PC-3 (cell line): ENCODE results near the gene FARS2. TPM values are rescaled to one million over a fixed set of nuclear protein-coding genes. Genes with fewer than 3 reads are reported as not detected.

ENCODE experiments used
- ATAC-seq: fragments of 200-7000 bp; cut with Tn5 transposase; 2 replicates; pipeline ENCODE4 v1.9.1; 2020; ENCODE audit warnings: mild to moderate bottlenecking, moderate library complexity
- BruUV-seq: library from RNA; stranded (reverse); fragments of 400-500 nt; replicated peaks from 2 replicates; lab custom pipeline; 2021; lab: Mats Ljungman, UMichigan
- CTCF ChIA-PET: fragments of 300-600 bp; sonication (Branson Sonifier 250); formaldehyde crosslinking; loops from one replicate; lab custom pipeline; 2022; ENCODE audit warnings: antibody characterized with exemption; lab: Charles Lee
- POLR2A ChIA-PET: fragments of 300-600 bp; sonication (Branson Sonifier 250); formaldehyde crosslinking; loops from one replicate; lab custom pipeline; 2022; ENCODE audit warnings: antibody characterized with exemption; ENCODE audit not compliant: unreplicated experiment; lab: Charles Lee
- DNase-seq: peaks from one replicate; pipeline ENCODE4 v3.0.0-alpha.2; 2015
- H2AFZ ChIP-seq: fragments of 300-600 bp; sonication (generic); 2 replicates; pipeline ENCODE4 v1.6.0; 2016; ENCODE audit warnings: antibody characterized with exemption, low read length
- H3F3A ChIP-seq: fragments of 300-600 bp; sonication (generic); one replicate; pipeline ENCODE4 v1.6.0; 2017; ENCODE audit warnings: antibody characterized with exemption, low read length, control low read depth, mild to moderate bottlenecking; ENCODE audit not compliant: unreplicated experiment
- H3K27ac ChIP-seq: fragments of 300-600 bp; sonication (generic); 2 replicates; pipeline ENCODE4 v1.5.1; 2016; ENCODE audit warnings: mild to moderate bottlenecking, low read length
- H3K27me3 ChIP-seq: fragments of 300-600 bp; sonication (generic); 2 replicates; pipeline ENCODE4 v1.6.1; 2016; ENCODE audit warnings: low read length, mixed read lengths
- H3K36me3 ChIP-seq: fragments of 300-600 bp; sonication (generic); 2 replicates; pipeline ENCODE4 v1.6.1; 2016; ENCODE audit warnings: low read depth, mixed run types, low read length, mixed read lengths
- H3K4me1 ChIP-seq: fragments of 300-600 bp; sonication (generic); 2 replicates; pipeline ENCODE4 v1.5.1; 2016; ENCODE audit warnings: low read length; ENCODE audit not compliant: insufficient read depth
- H3K4me2 ChIP-seq: fragments of 300-600 bp; sonication (generic); 2 replicates; pipeline ENCODE4 v1.6.0; 2016; ENCODE audit warnings: low read length
- H3K4me3 ChIP-seq: fragments of 300-600 bp; sonication (generic); 2 replicates; pipeline ENCODE4 v1.5.1; 2016; ENCODE audit warnings: mild to moderate bottlenecking, low read length, mixed read lengths
- H3K79me2 ChIP-seq: fragments of 300-600 bp; sonication (generic); 2 replicates; pipeline ENCODE4 v1.6.1; 2017; ENCODE audit warnings: low read length, mixed read lengths
- H3K9ac ChIP-seq: fragments of 300-600 bp; sonication (generic); 2 replicates; pipeline ENCODE4 v1.6.0; 2016; ENCODE audit warnings: mild to moderate bottlenecking, low read length
- H3K9me2 ChIP-seq: fragments of 300-600 bp; sonication (generic); replicated peaks from 2 replicates; pipeline ENCODE4 v1.6.1; 2016; ENCODE audit warnings: mixed run types, low read length, mixed read lengths
- H3K9me3 ChIP-seq: fragments of 300-600 bp; sonication (generic); 2 replicates; pipeline ENCODE4 v1.6.1; 2016; ENCODE audit warnings: low read length, mixed read lengths
- H4K20me1 ChIP-seq: fragments of 300-600 bp; sonication (generic); 2 replicates; pipeline ENCODE4 v1.6.1; 2016; ENCODE audit warnings: low read length, mixed read lengths
- CTCF ChIP-seq: fragments of 300-600 bp; sonication (generic); conservative IDR thresholded peaks from 2 replicates; pipeline ENCODE4 v1.5.1; 2017; ENCODE audit warnings: antibody characterized with exemption, low read depth, mild to moderate bottlenecking, low read length
- EZH2 ChIP-seq: fragments of 300-600 bp; sonication (generic); IDR thresholded peaks from one replicate; pipeline ENCODE4 v1.6.1; 2017; ENCODE audit warnings: antibody characterized with exemption, mild to moderate bottlenecking, low read length; ENCODE audit not compliant: unreplicated experiment
- EZH2phosphoT487 ChIP-seq: fragments of 300-600 bp; sonication (generic); IDR thresholded peaks from 2 replicates; pipeline ENCODE4 v1.6.1; 2018; ENCODE audit warnings: mild to moderate bottlenecking, antibody characterized with exemption, low read length, borderline replicate concordance
- intact Hi-C: fragments of 100-400 bp; cut with micrococcal nuclease; formaldehyde crosslinking; loops from 2 replicates; pipeline ENCODE4 v1.9.0; 2023
- total RNA-seq: library from RNA; depleted of rRNA; stranded (reverse); fragments of >200 nt; gene quantifications from 2 replicates; pipeline ENCODE4 v1.2.3, GENCODE V29; 2014

FARS2 gene
- total RNA-seq, 1 experiment from 2014 or later = 23.0 TPM

- no peak for TF ChIP-seq EZH2phosphoT487
- no peak for TF ChIP-seq EZH2
- no peak for TF ChIP-seq CTCF
- H4K20me1 ChIP-seq = no peaks in the 10 kb centered on the region
- H2AFZ ChIP-seq = no peak overlapping the region
- no peaks in the 10 kb centered on the region for H3K9me3 ChIP-seq
- intact Hi-C loops = no loop called here
- peaks cover 9% of the 10 kb centered on the region for H3K4me1 ChIP-seq
- ATAC-seq (no peak), DNase-seq (no peak)
- H3K27ac ChIP-seq = no peak overlapping the region
- no peaks in the 10 kb centered on the region; the same call in 1 of the 2 replicates for H3K36me3 ChIP-seq
- no peaks in the 10 kb centered on the region for H3K9me2 ChIP-seq
- ChIA-PET CTCF (no interaction called here), POLR2A (no interaction called here)
- H3F3A ChIP-seq = no peaks in the 10 kb centered on the region
- no peak overlapping the region for H3K4me3 ChIP-seq
- H3K27me3 ChIP-seq = no peaks in the 10 kb centered on the region
- H3K79me2 ChIP-seq = peaks cover 77% of the 10 kb centered on the region
- no peak overlapping the region for H3K9ac ChIP-seq
- no TSS peak for BruUV-seq
- no peak overlapping the region for H3K4me2 ChIP-seq
Observed at GRCh38 chr6:5257400-5257799, 3.9 kb upstream of the FARS2 start.

- Histone ChIP-seq H3K9ac (peak overlapping the region; percentile 94), H3K4me3 (peak overlapping the region; percentile 96), H3K27ac (no peak overlapping the region), H3K9me2 (no peaks in the 10 kb centered on the region), H3K9me3 (no peaks in the 10 kb centered on the region), H4K20me1 (no peaks in the 10 kb centered on the region), H3K4me1 (peaks cover 15% of the 10 kb centered on the region), H3K79me2 (peaks cover 77% of the 10 kb centered on the region), H3F3A (no peaks in the 10 kb centered on the region), H3K27me3 (no peaks in the 10 kb centered on the region), H3K36me3 (no peaks in the 10 kb centered on the region), H3K4me2 (peak overlapping the region; percentile 79), H2AFZ (no peak overlapping the region)
- CTCF ChIA-PET = no interaction called here
- no peak for ATAC-seq
- POLR2A ChIA-PET = no interaction called here
- intact Hi-C loops = no loop called here
- no peak for DNase-seq
- no TSS peak for BruUV-seq
- no peak for TF ChIP-seq EZH2phosphoT487
- no peak for TF ChIP-seq EZH2
- TF ChIP-seq CTCF = no peak
Observed at GRCh38 chr6:5259428-5259827, 1.9 kb upstream of the FARS2 start.

- Histone ChIP-seq H3F3A (no peaks in the 10 kb centered on the region), H3K27me3 (no peaks in the 10 kb centered on the region), H3K79me2 (peaks cover 76% of the 10 kb centered on the region), H3K9me3 (no peaks in the 10 kb centered on the region), H4K20me1 (no peaks in the 10 kb centered on the region), H3K9ac (peak overlapping the region; percentile 94), H3K9me2 (no peaks in the 10 kb centered on the region), H3K4me2 (peak overlapping the region; percentile 79), H2AFZ (peak overlapping the region; percentile 71), H3K4me3 (peak overlapping the region; percentile 96), H3K36me3 (no peaks in the 10 kb centered on the region), H3K27ac (peak overlapping the region; percentile 30; the same call in 1 of the 2 replicates), H3K4me1 (peaks cover 15% of the 10 kb centered on the region)
- ATAC-seq = peak; percentile 72
- ChIA-PET POLR2A (interaction anchor here (0.6 kb wide), 1 partner anchor 249 kb away, joined by 4 read pairs; no protein-coding TSS in a partner anchor), CTCF (no interaction called here)
- DNase-seq = peak; percentile 68
- intact Hi-C loops = loop anchor here (1.0 to 5.0 kb wide), 3 partner anchors 117 to 203 kb away; no protein-coding TSS in a partner anchor
- TSS peak; percentile 52 for BruUV-seq
- no peak for TF ChIP-seq EZH2
- TF ChIP-seq EZH2phosphoT487 = no peak
Observed at GRCh38 chr6:5260111-5260620, 1.1 kb upstream of the FARS2 start.
